HG03175 (cell line): ENCODE results near the gene KLK6.

ENCODE experiments used
- ATAC-seq: cut with Tn5 transposase; IDR thresholded peaks from one replicate; pipeline ENCODE4 v1.9.1; 2021; ENCODE audit warnings: mild to moderate bottlenecking, moderate library complexity; ENCODE audit not compliant: unreplicated experiment

KLK6 gene

DNA sequence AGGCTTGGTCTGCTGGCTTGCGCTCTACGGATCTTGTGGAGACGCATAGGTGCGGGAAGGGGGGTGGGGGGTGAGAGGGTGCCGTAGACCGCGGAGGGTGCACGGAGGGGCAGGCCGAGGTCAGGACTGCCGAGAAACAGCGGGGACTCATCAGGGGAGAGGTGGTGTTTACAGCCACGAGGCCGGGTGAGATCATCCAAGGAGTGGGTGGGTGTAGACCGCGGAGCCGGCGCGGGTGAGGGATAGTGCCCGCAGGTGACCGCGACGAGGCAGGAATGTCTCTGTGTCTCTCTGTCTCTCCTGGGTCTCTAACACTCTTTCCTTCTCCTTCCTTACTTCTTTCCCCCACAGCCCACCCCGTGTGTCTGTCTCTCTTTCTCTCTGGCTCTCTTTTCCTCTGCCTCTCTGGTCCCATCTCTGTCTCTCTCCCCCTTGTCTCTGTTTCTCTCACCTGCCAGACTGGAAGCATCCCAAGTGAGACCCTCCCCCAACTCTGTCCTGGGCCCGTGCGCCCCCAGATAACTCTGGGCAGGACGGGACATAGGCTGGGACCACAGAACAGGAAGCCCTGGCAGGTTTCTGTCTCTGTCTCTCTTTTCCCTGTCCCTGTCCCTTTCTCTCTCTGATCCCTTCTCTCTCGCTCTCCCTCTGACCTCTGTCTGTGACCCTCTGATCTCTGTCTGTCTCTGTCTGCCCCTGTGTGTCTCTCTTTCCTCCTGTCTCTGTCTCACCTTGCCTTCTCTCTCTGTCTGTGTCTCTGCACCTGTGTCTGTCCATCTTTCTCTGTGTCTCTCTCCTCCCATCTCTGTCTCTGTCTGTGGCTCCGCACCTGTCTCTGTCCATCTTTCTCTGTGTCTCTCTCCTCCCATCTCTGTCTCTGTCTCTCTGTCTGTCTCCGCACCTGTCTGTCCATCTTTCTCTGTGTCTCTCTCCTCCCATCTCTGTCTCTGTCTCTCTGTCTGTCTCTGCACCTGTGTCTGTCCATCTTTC lies 56.4 kb downstream of the KLK6 start:
- ATAC-seq = no peak

DNA sequence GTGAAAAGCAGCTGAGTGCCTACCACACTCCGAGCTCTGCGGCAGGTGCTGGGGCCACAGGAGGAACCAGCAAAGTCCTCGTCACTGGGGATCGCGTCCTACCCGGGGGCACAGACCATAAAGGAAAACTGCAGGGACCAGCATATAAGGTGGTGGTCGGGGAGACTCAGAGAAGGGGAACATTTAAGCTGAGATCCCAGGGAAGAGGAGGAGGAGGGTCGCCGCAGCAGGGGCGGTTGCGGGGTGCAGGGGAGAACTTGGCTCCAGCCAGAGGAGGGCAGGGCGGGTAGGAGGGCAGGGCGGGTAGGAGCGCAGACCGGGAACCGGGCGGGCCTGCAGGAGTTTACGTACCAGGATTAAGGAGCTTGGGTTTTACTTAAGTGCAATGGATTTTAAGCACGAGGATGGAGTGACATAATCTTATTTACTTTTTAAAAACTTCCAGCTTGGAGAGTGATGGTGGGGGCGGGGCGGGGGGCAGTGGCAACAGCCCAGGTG lies 57.2 kb downstream of the KLK6 start:
- ATAC-seq = no peak

DNA sequence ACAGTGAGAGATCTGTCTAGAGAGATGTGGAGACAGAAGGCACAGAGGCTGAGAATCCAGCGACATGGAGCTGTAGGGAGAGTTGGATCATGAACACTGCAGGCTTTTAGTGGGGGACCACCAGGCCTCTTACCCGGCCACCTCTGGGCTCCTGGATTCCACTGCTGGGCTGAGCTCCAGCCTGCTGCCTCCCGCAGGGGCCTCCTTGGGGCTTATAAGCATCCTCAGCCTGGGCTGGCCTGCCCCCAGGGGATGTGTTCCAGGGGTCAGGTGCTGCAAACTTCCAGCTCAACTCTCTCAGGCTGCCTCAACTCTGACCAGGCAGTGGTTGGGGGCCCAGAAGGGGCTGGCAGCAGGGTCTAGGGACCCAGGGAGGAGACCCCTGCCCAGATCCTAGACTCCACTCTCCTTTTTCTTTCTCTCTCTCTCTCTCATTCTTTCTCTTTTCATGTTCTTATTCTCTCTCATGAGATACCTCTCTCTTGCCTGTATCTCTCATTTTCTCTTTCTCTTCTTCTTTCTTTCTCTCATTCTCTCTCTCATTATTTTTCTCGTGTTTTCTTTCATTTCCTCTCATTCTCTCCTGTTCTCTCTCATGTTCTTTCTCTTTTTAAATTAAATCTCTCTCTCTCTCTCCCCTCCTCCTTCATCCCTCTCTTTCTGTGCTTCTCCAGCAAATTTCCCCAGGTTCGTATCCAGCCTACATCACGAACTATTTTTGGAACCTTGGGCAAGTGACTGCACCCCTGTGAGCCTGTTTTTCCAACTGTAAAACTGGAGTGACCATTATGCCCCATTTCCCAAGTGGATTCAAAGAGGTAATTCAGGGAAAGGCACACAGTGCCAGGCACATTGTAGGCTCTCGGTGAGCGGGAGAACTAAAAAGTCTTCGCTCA lies 57.9 kb downstream of the KLK6 start, which contains the start of gene KLK4:
TSS of gene KLK4 (minus strand) at position 190 of the 896 bp plus-strand sequence. CDS start 657 bp downstream, outside the sequence.
- no peak for ATAC-seq

DNA sequence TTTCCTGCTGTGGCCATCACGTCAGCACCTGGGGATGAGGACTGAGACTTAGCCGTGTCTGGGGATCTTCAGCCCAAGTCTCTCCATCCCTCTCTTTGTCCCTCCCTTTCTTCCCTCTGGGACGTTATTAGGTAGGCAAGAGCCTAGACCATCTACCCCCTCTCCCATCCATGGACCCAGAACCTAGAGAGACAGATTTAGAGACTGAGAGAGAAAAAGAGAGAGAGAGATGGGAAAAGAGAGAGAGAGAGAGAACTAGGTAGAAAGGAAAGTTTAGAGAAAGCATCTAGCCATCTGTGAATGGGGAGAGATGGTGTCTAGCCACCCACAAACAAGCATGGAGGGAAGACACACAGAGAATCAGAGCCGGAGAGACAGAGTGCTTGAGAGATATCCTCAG lies 58.7 kb downstream of the KLK6 start:
- no peak for ATAC-seq

DNA sequence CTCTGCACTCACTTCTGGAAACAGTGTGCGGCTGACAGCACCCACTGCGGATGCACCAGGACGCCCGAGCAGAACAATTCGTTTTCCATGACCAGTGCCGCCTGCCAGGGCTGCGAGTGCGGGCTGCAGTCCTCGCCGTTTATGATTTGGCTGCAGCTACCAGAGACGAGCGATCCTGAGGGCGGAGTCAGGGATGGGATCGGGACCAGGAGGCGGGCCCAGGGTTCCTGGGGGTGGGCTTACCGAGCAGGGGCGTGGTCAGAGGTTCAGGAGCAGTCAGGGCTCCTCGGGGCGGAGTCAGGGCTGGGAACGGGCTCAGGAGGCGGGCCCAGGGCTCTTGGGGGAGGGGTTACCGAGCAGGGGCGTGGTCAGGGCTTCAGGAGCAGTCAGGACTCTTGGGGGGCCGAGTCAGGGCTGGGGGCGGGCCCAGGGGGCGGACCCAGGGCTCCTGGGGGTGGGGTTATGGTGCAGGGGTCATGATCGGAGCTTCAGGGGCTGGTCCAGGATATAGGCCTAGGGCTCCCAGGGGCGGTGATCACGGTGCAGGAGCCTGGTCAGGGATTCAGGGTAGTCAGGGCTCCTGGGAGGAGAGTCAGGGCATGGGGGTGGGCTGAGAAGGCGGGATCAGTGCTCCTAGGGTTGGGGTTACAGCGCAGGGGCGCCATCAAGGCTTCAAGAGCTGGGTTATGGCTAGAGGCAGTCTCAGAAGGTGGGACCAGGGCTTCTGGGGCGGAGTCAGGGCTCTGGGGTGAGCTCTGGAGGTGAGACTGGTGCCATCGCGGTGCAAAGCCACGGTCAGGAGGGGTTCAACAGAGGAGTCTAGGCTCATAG lies 59.9 kb downstream of the KLK6 start:
- peak; percentile 38 for ATAC-seq
